Bronchial epithelial cell (primary cell): ENCODE data around the gene NARS2. TPM values are rescaled to one million over a fixed set of nuclear protein-coding genes. Genes with fewer than 3 reads are reported as not detected.
"Not testable (repeated sequence)": the region's sequence is repeated elsewhere in the genome, so short reads cannot be mapped to it uniquely, and the experiment has no call there.

Experiments
- DNase-seq: peaks from one replicate; pipeline ENCODE4 v3.0.0-alpha.2; 2010; ENCODE audit warnings: low read depth
- FAIRE-seq: peaks from 2 replicates; lab custom pipeline; 2011; peaks lifted over from hg19 to GRCh38; lab: Jason Lieb, UNC
- H3K27me3 ChIP-seq: 2 replicates; pipeline ENCODE4 v1.5.1; 2011; ENCODE audit warnings: low read length; ENCODE audit not compliant: control insufficient read depth, insufficient read depth
- H3K36me3 ChIP-seq: 2 replicates; pipeline ENCODE4 v1.5.1; 2011; ENCODE audit warnings: low read length; ENCODE audit not compliant: control insufficient read depth, insufficient read depth
- H3K4me3 ChIP-seq: 2 replicates; pipeline ENCODE4 v1.5.1; 2011; ENCODE audit warnings: mild to moderate bottlenecking, low read depth, low read length, control low read depth
- total RNA-seq: library from RNA; depleted of rRNA; stranded (reverse); fragments of >200 nt; gene quantifications from 2 replicates; pipeline ENCODE4 v1.2.1, GENCODE V29; 2014
- TF ChIP-seq, protein P1 (sequence below): IDR thresholded peaks from 2 replicates; pipeline ENCODE4 v1.5.1; 2011; ENCODE audit warnings: mild to moderate bottlenecking, moderate library complexity, low read length, control low read depth, inconsistent platforms; ENCODE audit not compliant: insufficient read depth, severe bottlenecking

NARS2 gene
- total RNA-seq, 1 donor from 2014 or later = 23.4 TPM

DNA sequence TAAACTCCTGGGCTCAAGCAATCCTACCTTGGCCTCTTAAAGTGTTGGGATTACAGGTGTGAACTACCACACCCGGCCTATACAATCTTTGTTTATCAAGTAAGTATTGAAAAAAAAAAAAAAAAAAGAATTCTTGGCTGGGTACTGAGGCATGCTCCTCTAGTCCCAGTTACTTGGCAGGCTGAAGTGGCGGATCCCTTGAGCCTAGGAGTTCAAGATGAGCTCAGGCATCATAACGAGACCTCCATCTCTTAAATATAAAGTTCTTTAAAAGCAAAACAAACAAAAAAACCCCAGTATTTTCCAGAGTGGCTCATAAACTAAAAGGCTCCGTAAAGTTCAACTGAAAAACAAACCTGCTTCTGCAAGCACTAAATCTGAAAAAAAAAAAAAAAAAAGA, 106.7 kb downstream of the NARS2 start:
- DNase-seq = no peak
- H3K36me3 ChIP-seq = peaks cover 1% of the 10 kb centered on the region
- no peak for FAIRE-seq
- no peaks in the 10 kb centered on the region for H3K27me3 ChIP-seq
- TF ChIP-seq, protein P1, sequence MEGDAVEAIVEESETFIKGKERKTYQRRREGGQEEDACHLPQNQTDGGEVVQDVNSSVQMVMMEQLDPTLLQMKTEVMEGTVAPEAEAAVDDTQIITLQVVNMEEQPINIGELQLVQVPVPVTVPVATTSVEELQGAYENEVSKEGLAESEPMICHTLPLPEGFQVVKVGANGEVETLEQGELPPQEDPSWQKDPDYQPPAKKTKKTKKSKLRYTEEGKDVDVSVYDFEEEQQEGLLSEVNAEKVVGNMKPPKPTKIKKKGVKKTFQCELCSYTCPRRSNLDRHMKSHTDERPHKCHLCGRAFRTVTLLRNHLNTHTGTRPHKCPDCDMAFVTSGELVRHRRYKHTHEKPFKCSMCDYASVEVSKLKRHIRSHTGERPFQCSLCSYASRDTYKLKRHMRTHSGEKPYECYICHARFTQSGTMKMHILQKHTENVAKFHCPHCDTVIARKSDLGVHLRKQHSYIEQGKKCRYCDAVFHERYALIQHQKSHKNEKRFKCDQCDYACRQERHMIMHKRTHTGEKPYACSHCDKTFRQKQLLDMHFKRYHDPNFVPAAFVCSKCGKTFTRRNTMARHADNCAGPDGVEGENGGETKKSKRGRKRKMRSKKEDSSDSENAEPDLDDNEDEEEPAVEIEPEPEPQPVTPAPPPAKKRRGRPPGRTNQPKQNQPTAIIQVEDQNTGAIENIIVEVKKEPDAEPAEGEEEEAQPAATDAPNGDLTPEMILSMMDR = no peak
- H3K4me3 ChIP-seq = no peak overlapping the region

DNA sequence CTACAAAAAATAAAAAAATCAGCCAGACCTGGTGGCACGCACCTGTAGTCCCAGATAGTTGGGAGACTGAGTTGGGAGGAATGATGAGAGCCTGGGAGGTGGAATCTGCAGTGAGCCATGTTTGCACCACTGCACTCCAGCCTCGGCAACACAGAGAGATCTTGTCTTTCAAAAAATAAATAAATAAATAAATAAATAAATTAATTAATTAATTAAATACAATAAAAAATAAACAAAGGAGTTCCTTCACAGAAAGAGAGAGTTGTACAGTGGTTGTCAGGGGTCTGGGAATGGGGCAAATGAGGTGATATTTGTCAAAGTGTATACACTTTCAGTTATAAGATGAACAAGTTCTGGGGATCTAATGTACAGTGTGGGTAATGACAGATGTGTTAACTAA, 107.3 kb downstream of the NARS2 start:
- Histone ChIP-seq H3K27me3 (no peaks in the 10 kb centered on the region), H3K4me3 (no peak overlapping the region), H3K36me3 (peaks cover 1% of the 10 kb centered on the region)
- TF ChIP-seq, protein P1 = no peak
- DNase-seq (no peak), FAIRE-seq (no peak)

DNA sequence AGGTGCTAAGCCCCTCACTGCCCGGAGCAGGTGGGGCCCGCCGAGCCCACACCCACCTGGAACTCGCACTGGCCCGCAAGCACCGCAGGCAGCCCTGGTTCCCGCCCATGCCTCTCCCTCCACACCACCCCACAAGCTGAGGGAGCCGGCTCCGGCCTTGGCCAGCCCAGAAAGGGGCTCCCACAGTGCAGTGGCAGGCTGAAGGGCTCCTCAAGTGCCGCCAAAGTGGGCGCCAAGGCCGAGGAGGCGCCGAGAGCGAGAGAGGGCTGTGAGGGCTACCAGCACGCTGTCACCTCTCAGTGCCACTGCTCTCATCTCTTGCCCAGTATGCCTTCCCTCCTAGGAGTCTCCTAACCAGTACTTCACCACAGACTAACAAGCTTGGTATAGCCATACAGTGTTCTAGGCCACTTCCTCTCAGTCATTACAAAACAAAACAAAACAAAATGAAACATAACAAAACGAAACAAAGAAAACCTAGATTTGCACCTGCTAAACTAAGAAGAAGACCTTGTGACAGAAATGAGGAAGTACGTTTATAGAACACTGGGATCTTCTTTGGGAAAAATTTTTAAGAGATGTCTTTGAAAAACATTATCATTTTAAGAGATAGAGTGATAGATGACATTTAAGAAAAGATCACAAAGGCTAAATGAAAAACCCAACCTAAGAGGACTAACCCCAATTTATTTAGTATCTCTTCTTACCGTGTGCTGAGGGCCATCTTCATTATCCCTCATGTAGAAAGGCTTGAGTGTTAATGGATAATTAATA, 109.3 kb downstream of the NARS2 start:
- Histone ChIP-seq H3K4me3 (no peak overlapping the region), H3K27me3 (no peaks in the 10 kb centered on the region), H3K36me3 (peaks cover 1% of the 10 kb centered on the region)
- FAIRE-seq (no peak), DNase-seq (no peak)
- TF ChIP-seq, protein P1 = no peak

DNA sequence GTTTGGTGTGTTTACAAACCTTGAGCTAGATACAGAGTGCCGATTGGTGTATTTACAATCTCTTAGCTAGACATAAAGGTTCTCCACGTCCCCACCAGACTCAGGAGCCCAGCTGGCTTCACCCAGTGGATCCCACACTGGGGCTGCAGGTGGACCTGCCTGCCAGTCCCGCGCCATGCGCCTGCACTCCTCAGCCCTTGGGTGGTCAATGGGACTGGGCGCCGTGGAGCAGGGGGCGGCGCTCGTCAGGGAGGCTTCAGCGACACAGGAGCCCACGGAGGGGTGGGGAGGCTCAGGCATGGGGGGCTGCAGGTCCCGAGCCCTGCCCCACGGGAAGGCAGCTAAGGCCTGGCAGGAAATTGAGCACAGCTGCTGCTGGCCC, 109.9 kb downstream of the NARS2 start:
- H3K4me3 ChIP-seq, FAIRE-seq, H3K27me3 ChIP-seq, DNase-seq, H3K36me3 ChIP-seq: not testable (repeated sequence)

DNA sequence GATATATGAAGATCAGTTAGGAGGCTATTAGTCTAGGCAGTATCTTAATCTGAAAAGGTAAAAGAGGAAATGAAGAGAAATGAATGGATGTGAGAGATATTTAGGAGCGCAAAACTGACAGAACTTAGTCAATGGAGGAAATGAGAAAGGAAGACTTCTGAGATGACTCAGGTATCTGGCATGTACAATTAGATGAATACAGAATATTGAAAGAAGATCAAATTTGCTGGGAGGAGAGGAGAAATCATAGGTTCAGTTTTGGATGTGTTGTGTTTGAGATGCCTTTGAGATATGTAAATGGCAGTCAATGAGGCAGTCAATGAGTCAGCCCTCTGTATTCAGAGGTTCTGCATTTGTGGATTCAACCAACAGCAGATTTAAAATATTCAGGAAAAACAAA, 114.2 kb downstream of the NARS2 start:
- Histone ChIP-seq H3K27me3 (no peaks in the 10 kb centered on the region), H3K4me3 (no peak overlapping the region), H3K36me3 (peaks cover 1% of the 10 kb centered on the region)
- TF ChIP-seq, protein P1 = no peak
- peak; percentile 41 for DNase-seq
- no peak for FAIRE-seq

DNA sequence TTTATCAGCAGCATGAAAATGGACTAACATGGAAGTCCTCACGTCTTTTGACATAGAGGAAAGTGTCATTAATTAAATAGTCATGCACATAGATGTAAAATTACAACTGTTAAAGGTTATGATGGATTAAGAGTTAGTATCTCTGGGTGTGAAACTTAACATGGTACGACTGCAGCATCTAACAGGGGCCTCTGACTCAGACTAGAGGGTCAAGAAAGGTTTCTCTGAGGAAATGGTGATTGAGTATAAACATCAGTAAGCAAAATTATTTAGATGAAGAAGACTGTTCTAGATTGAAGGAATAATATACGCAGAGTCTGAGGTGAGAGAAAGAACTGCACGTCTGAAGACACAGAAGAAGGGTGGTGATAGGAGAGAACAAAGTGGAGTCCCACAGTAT, 114.9 kb downstream of the NARS2 start:
- H3K27me3 ChIP-seq = no peaks in the 10 kb centered on the region
- DNase-seq = no peak
- no peak overlapping the region for H3K4me3 ChIP-seq
- H3K36me3 ChIP-seq = peaks cover 1% of the 10 kb centered on the region
- FAIRE-seq = no peak
- TF ChIP-seq, protein P1 = no peak
